ENCODE results near the gene ZPBP2.

- TF ChIP-seq CTCF (IDR thresholded peaks at IDR 0.05; ENCODE audit: insufficient read depth, low read depth, low read length) (no peak), EZH2 (IDR thresholded peaks at IDR 0.05; ENCODE audit: insufficient read depth, low read length) (no peak)
Observed at GRCh38 chr17:39871801-39872200, 3.8 kb downstream of the ZPBP2 start.
